Stimulated activated CD4-positive, alpha-beta T cell treated with anti-CD3 and anti-CD28 coated beads, Interleukin-12 subunit alpha, Interleukin-12 subunit beta, amount 100 ng/mL, for 24 hours (primary cell): Measurements from ENCODE around the gene GPATCH2L.

Experiments
- DNase-seq, 2 experiments: peaks; one replicate each; pipeline ENCODE4 v3.0.0-alpha.2; 2020; ENCODE audit warnings: low read depth in 2 of 2

Gene GPATCH2L

GRCh38 chr14:76136476-76137110 is 15.1 kb upstream of the GPATCH2L start:
- no peak for DNase-seq

DNA sequence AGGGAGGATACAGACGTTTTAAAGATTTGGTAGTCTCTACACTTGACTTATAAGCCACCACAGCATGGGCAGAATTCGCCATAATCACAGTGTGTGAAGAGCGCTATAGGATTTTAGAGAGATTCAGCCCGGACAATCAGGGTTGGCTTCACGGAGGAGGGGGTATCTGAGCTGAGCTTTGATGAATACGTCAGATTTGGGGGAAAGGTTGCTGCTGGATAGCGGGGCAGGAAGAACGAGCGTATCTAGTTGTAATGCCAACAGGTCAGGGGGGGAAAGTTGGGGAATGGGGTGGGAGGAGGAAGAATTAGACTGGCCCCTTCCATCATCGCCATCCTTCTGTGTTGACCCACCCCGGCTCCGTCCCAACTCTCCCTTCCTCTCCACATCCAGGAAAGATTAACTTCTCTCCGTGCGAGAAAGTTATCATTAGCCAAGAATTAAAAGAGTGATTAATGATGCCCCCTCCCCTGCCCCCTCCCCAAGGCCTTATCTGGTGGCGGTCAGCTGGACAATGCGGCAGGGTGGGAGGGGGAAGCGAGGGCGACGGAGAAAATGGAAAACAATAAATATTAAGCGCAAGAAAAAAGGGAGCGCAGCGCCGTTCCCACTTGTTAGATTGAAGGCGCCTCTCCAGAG is 13.5 kb upstream of the GPATCH2L start:
- no peak for DNase-seq

GRCh38 chr14:76138758-76139723 is 12.7 kb upstream of the GPATCH2L start:
- DNase-seq = no peak

- DNase-seq = no peak
Measured at GRCh38 chr14:76143642-76144041, 8.1 kb upstream of the GPATCH2L start.

GRCh38 chr14:76146976-76147375 is 4.7 kb upstream of the GPATCH2L start:
- DNase-seq = no peak

DNA sequence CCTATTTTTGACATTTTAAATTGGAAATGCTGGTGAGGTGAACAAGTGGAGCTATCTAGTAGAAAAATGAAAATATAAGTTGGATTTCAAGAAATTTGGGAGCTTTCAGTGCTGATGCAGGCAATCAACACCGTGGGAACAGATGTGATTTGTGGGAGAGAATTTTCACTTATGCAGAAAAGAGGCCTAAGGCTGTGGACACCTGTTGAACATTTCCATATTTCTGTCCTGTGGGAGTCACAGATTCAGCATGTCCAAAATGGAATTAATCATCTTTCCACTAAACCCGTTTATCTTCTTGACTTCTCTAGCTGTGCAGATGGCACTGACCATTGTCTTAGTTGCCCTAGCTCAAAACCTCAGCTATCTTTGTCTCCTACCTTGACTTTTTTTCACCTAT is 2.5 kb upstream of the GPATCH2L start:
- DNase-seq = no peak

DNA sequence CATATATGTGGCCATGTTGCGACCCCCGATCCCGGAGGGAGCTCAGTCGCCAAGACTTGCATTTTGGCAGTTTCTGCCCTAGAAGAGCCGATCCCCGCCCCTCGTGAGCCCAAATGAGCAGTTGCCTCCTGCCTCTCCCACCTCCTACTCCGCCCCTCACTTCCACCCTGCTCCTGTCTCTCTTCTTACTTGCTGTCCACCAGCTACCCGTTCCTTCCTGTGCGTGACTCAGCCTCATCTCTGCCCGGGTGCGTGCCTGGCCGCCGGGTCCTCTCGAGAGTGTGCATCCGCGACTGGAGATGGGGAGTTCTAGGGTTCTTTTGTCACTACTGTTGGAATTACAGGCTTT is 585 bp downstream of the GPATCH2L start:
- DNase-seq = peak; percentile 24 to 57

- no peak for DNase-seq
Measured at GRCh38 chr14:76153919-76154318, 2.2 kb downstream of the GPATCH2L start.

GRCh38 chr14:76154539-76155126 is 2.9 kb downstream of the GPATCH2L start:
- no peak for DNase-seq

- no peak for DNase-seq
Measured at GRCh38 chr14:76163668-76164363, 12.1 kb downstream of the GPATCH2L start.

- no peak for DNase-seq
Measured at GRCh38 chr14:76168531-76168930, 16.8 kb downstream of the GPATCH2L start.

- no peak for DNase-seq
Measured at GRCh38 chr14:76169776-76170175, 18.1 kb downstream of the GPATCH2L start.

DNA sequence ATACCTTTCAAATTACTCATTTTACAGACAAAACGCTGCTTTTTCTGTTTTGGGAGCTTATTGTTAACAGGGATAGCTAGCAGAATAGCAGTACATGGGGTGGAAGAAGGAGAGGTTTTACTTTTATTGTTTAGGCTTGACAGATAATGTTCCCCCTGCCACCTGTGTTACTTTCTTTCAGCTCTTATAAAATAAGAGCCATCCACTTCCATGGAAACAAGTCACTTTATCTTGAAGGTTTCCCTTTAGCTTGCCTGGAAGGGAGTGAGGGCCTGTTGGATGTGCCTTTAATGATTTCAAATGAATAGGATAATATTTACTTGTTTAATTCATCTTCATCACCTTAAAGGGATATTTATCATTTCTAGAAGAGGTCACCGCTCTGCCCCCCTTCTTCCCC is 23.3 kb downstream of the GPATCH2L start:
- no peak for DNase-seq

DNA sequence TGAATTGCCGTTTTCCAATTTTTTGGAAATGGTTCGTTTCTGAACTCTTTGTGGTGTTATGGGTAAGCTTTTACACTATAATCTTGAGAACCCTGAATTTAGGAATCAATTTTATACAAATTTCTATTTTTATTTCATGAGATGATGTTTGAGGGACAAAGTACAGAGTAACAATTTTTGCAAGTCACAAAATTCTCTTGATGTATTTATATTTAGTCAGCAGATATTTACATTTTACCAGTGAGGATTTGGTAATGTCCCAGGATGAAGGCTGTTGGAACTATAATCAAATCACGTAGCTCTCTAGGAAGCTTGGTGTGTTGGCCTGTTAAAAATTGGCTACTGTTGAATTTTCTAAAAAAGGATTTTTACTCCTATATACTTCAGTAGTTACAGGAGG is 24.2 kb downstream of the GPATCH2L start:
- DNase-seq = no peak

- DNase-seq = no peak
Measured at GRCh38 chr14:76181546-76181945, 29.8 kb downstream of the GPATCH2L start.

DNA sequence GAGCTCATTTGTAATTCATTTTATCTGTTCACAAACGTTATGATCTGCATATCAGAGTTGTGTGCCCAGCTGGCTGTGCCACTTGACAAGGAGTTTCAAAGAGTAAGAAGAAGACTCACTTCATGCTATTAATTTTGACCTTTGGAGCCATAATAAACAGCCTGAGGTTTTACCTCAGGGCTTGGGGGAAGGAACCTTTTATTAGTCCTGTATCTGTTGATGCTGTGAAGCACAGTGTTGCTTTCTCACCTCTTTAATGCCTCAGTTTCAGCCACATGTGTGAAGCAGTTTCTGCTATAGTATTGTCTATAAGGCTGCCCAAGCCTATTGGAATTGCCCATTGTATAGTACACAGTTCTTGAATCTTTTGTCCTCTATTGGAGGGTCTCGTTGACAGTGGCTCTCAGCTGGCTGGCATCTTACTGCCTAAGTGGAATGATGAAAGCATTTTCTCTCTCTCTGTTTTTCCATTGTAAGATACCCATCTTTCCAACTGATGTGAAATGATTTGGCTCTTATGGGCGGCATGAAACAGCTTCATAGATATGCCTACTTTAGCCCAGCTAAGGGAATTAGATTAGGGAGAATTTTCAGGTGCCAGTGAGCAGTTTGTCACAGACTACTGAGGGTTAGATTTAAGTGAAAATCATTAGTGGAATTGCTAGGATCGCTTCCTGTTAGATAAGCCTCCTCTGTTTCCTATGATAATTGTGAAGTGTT is 34.7 kb downstream of the GPATCH2L start:
- no peak for DNase-seq

DNA sequence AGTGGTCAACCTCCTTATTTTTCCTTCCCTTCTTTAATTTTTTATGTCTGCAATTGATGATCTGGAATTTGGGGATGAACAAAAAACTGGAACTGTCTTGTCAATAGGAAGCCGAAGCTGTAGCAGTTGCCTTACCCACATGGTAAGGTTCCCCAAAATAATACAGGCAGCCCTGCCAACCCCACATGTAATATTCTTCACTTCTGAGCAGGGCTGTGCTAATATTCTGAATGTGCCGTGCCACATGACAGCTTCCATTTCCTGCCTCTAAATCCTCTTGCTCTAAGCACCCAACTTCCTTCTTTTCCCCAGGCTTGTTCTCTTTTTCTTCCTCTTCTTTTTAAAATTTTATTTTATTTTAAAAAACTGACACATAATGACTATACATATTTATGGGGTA is 39.6 kb downstream of the GPATCH2L start:
- DNase-seq = no peak

DNA sequence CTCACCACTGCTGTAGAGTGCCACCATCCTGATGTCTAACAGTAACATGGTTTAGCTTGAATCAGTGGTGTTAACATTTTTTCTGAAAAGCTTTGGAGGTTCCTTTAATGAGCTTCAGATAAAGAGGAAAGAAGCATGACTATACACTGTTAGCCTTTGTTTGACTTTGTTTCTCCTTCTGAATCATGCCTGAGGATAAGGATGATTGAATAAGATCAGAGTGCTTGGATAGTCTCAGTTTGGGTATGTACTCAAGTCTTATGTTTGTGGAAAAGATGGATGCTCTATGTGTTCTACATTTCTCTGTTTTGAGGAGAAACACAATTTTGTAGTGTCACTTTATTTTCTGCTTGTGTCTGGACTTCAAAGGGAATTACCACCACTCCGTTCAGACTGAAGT is 42.0 kb downstream of the GPATCH2L start:
- no peak for DNase-seq

DNA sequence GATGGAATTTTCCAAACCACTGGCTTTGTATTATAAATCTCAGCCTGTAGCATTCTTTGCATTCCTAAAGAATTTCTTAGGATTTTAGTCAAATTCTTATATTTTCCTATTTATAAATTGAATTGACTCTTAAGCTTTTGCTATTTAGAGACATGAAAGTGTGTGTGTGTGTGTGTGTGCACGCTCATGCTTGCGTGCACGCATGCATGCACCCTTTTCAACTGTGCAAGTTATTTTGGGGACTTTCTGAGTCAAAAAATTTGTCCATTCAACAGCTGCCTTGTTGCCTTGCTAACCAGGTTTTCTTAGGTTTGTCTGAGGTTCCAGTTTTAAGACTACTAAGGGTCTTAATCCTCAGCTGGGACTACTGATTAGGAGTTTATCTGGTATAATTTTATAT is 42.6 kb downstream of the GPATCH2L start:
- DNase-seq = no peak

- no peak for DNase-seq
Measured at GRCh38 chr14:76195003-76195402, 43.3 kb downstream of the GPATCH2L start.
